ENCODE data around the gene LHFPL2. TPM values are rescaled to one million over a fixed set of nuclear protein-coding genes. Genes with fewer than 3 reads are reported as not detected.

LHFPL2 gene
- total RNA-seq, 3 donors from 2014 or later = 44.8 to 63.6 (median 50.2) TPM

DNA sequence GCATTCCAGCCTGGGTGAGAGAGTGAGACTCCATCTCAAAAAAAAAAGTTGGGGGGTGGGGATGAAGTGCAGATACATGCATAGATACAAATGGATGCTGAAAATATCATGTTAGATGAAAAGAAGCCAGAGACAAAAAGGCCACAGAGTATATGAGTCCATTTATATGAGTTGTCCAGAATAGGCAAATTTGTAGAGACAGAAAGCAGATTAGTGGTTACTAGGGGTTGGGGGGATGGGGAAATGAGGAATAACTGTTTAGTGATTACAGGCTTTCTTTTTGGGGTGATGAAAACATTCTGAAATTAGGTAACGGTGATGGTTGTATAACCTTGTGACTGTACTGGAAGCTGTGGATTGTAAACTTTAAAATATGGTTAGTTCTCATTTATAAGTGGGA is 13.8 kb upstream of the LHFPL2 start:
- DNase-seq (no peak), ATAC-seq (no peak)
- Histone ChIP-seq H3K4me3 (no peak overlapping the region), H3K36me3 (ENCODE audit: low read depth) (no peaks in the 10 kb centered on the region), H3K9me3 (no peaks in the 10 kb centered on the region), H3K4me1 (ENCODE audit: low read depth) (no peaks in the 10 kb centered on the region)
- intact Hi-C loops (cut with DNase I, micrococcal nuclease) = no loop called here
- TF ChIP-seq, protein P1, sequence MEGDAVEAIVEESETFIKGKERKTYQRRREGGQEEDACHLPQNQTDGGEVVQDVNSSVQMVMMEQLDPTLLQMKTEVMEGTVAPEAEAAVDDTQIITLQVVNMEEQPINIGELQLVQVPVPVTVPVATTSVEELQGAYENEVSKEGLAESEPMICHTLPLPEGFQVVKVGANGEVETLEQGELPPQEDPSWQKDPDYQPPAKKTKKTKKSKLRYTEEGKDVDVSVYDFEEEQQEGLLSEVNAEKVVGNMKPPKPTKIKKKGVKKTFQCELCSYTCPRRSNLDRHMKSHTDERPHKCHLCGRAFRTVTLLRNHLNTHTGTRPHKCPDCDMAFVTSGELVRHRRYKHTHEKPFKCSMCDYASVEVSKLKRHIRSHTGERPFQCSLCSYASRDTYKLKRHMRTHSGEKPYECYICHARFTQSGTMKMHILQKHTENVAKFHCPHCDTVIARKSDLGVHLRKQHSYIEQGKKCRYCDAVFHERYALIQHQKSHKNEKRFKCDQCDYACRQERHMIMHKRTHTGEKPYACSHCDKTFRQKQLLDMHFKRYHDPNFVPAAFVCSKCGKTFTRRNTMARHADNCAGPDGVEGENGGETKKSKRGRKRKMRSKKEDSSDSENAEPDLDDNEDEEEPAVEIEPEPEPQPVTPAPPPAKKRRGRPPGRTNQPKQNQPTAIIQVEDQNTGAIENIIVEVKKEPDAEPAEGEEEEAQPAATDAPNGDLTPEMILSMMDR (IDR thresholded peaks at IDR 0.05) = no peak

DNA sequence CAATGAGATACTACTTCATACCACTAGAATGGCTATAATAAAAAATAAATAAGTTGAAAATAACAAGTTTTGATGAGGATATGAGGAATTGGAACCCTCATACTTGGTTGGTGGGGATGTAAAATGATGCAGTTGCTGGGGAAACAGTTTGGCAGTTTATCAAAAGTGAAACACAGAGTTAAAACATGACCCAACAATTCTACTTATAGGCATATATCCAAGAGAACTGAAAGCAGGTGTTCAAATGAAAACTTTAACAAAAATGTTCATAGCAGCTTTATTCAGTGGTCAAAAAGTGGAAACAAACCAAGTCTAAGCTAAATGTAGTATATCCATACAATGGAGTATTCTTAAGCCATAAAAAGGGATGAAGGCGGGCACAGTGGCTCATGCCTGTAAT is 13.1 kb upstream of the LHFPL2 start:
- no peak for DNase-seq
- Histone ChIP-seq H3K9me3 (no peaks in the 10 kb centered on the region), H3K4me3 (no peak overlapping the region), H3K36me3 (ENCODE audit: low read depth) (no peaks in the 10 kb centered on the region), H3K4me1 (ENCODE audit: low read depth) (no peaks in the 10 kb centered on the region)
- intact Hi-C loops (cut with DNase I, micrococcal nuclease) = no loop called here
- ATAC-seq = no peak
- TF ChIP-seq, protein P1 (IDR thresholded peaks at IDR 0.05) = no peak

DNA sequence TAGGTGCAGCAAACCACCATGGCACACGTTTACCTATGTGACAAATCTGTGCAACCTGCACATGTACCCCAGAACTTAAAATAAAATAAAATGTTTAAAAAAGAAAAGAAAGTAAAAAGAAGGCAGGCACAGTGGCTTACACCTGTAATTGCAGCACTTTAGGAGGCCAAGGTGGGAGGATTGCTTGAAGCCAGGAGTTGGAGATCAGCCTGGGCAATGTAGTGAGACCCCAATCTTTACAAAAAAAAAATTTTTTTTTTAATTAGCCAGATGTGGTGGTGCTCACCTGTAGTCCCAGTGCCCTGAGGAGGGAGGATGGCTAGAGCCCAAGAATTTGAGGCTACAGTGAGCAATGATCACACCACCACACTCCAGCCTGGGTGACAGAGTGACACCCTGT is 12.5 kb upstream of the LHFPL2 start:
- no peak for DNase-seq
- TF ChIP-seq, protein P1 (IDR thresholded peaks at IDR 0.05) = no peak

DNA sequence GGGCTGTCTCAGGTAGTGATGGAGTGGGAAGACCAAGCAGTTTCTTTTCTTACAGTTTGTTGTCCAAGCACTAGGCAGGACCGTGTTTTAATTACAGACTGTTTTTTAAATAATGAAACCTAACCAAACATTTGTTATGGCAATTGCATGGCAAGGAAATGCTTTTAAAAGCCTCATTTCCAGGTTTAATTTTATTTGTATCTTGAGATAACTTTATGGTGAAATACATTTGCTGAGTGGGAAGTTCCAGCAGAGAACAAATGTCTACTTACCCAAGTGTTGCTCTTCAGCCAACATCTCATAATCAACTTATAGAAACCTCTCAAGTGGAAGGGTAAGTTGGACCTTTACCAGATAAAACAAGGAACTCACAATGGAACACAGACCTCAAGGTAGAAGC is 11.8 kb upstream of the LHFPL2 start:
- TF ChIP-seq, protein P1 (IDR thresholded peaks at IDR 0.05) = no peak
- Histone ChIP-seq H3K4me1 (ENCODE audit: low read depth) (no peaks in the 10 kb centered on the region), H3K4me3 (no peak overlapping the region), H3K36me3 (ENCODE audit: low read depth) (no peaks in the 10 kb centered on the region), H3K9me3 (no peaks in the 10 kb centered on the region)
- ATAC-seq (no peak), DNase-seq (no peak)
- intact Hi-C loops (cut with DNase I, micrococcal nuclease) = no loop called here

More for the DNA sequence above, 12.5 kb upstream of the LHFPL2 start:
- ATAC-seq = no peak
- Histone ChIP-seq H3K4me3 (no peak overlapping the region), H3K36me3 (ENCODE audit: low read depth) (no peaks in the 10 kb centered on the region), H3K4me1 (ENCODE audit: low read depth) (no peaks in the 10 kb centered on the region), H3K9me3 (no peaks in the 10 kb centered on the region)
- intact Hi-C loops (cut with DNase I, micrococcal nuclease) = no loop called here

DNA sequence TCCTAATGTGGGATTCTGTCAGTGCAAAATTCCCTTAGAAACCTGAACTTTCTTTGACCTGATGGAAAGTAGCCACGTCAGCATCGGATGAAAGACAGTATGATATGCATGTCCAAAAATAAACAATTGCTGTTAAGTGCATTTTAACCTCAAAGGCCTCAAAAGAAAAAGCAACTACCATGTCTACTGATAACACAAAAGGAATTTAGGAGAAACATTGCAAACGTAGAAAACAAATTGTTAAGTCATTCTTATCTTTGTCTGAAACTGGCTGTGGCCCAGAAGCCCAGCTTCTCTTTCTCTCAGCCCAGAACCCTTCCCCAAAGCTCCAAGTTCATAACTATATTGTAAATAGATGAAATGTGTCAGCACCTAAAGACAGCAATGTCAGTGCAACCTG is 11.1 kb upstream of the LHFPL2 start:
- Histone ChIP-seq H3K9me3 (no peaks in the 10 kb centered on the region), H3K4me1 (ENCODE audit: low read depth) (no peaks in the 10 kb centered on the region), H3K4me3 (no peak overlapping the region), H3K36me3 (ENCODE audit: low read depth) (no peaks in the 10 kb centered on the region)
- ATAC-seq = no peak
- intact Hi-C loops (cut with DNase I, micrococcal nuclease) = no loop called here
- no peak for DNase-seq
- TF ChIP-seq, protein P1 (IDR thresholded peaks at IDR 0.05) = no peak

DNA sequence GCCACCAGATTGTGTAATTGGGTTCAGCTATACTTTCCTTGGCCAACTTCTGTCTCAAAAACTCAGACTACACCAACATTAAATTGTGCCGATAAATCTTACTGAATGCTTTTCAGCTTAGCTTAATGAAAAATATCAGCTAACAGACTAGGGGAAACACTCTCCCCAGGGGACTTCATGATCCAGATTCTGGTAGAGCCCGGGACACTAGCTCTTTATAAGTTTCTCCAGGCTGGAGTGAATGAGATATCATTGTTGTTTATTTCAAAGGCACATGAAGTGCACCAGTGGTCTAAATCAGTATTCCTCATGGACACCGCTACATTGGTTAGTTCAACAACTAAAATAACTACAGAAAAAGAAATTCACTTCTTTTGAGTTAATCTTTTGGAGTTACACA is 10.5 kb upstream of the LHFPL2 start:
- no peak for DNase-seq
- Histone ChIP-seq H3K9me3 (no peaks in the 10 kb centered on the region), H3K4me1 (ENCODE audit: low read depth) (no peaks in the 10 kb centered on the region), H3K4me3 (no peak overlapping the region), H3K36me3 (ENCODE audit: low read depth) (no peaks in the 10 kb centered on the region)
- no peak for ATAC-seq
- TF ChIP-seq, protein P1 (IDR thresholded peaks at IDR 0.05) = no peak
- intact Hi-C loops (cut with DNase I, micrococcal nuclease) = no loop called here

All from mucosa of descending colon (tissue), 3 donors.